GM12891 (cell line): ENCODE results near the gene CNIH3.

Experiments used
- PAX5 ChIP-seq: IDR thresholded peaks from 2 replicates; pipeline ENCODE4 v1.6.1; 2011; ENCODE audit warnings: low read length, moderate library complexity, mild to moderate bottlenecking; ENCODE audit not compliant: insufficient read depth, severe bottlenecking
- POLR2A ChIP-seq: IDR thresholded peaks from 2 replicates; pipeline ENCODE4 v1.6.1; 2011; ENCODE audit warnings: low read depth, low read length, control low read depth
- POLR2AphosphoS5 ChIP-seq: IDR thresholded peaks from 2 replicates; pipeline ENCODE4 v1.6.1; 2011; ENCODE audit warnings: low read depth, low read length, control low read depth
- POU2F2 ChIP-seq: IDR thresholded peaks from 2 replicates; pipeline ENCODE4 v1.6.1; 2011; ENCODE audit warnings: low read depth, mild to moderate bottlenecking, control low read depth, low read length, moderate library complexity
- SPI1 ChIP-seq: IDR thresholded peaks from 2 replicates; pipeline ENCODE4 v1.6.1; 2011; ENCODE audit warnings: low read depth, low read length, control low read depth
- TAF1 ChIP-seq: IDR thresholded peaks from 2 replicates; pipeline ENCODE4 v1.6.1; 2011; ENCODE audit warnings: low read depth, low read length, control low read depth

DNA sequence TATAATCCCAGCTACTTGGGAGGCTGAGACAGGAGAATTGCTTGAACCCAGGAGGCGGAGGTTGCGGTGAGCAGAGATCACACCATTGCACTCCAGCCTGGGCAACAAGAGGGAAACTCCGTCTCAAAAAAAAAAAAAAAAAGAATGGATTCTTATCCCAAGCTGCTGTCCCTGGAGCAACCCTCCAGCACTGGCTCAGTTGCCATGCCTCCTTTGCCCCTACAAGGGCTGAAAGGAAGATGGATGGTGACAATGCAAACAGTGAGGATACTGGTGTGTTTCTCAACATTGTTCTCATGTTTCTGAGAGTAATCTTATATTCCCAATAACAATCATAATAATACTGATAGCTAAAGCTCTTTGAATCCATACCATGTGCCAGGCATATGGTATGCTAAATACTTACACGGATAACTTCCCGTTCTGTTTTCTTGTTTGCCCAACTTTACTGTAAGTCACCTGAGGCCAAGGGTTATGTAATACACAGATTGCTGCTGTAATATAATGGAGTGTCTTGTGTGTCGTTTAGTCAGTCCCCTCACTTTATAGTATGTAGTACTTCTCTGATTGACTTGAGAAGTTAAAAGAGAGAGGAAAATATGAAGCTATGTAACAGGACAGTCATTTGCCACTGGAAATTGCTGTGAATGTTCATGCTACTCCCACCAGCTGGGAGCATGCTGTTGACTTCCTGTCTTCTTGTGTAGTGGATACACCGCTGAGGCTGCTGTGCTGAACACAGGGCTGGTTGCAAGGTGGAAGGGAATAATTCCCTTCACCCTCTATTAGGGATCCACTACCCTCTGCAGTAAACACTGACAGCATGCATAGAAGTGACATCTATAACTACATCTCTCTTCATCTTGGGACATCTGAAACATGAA, 153.6 kb downstream of the CNIH3 start:
- TF ChIP-seq POLR2A, result no peak
- no peak for TF ChIP-seq POLR2AphosphoS5
- no peak for TF ChIP-seq TAF1
- no peak for TF ChIP-seq SPI1
- TF ChIP-seq PAX5, result no peak
- TF ChIP-seq POU2F2, result no peak
